Stimulated activated CD8-positive, alpha-beta memory T cell treated with anti-CD3 and anti-CD28 coated beads, Interleukin-2, amount 100 ng/mL, for 48 hours (primary cell): ENCODE measurements around the gene CERKL.
"Not testable (repeated sequence)": the region's sequence is repeated elsewhere in the genome, so short reads cannot be mapped to it uniquely, and the experiment has no call there.

ENCODE experiments used
- DNase-seq, 2 donors: peaks; one replicate each; pipeline ENCODE4 v3.0.0-alpha.2; 2020; ENCODE audit warnings: low read depth in 2 of 2

The CERKL gene

DNA sequence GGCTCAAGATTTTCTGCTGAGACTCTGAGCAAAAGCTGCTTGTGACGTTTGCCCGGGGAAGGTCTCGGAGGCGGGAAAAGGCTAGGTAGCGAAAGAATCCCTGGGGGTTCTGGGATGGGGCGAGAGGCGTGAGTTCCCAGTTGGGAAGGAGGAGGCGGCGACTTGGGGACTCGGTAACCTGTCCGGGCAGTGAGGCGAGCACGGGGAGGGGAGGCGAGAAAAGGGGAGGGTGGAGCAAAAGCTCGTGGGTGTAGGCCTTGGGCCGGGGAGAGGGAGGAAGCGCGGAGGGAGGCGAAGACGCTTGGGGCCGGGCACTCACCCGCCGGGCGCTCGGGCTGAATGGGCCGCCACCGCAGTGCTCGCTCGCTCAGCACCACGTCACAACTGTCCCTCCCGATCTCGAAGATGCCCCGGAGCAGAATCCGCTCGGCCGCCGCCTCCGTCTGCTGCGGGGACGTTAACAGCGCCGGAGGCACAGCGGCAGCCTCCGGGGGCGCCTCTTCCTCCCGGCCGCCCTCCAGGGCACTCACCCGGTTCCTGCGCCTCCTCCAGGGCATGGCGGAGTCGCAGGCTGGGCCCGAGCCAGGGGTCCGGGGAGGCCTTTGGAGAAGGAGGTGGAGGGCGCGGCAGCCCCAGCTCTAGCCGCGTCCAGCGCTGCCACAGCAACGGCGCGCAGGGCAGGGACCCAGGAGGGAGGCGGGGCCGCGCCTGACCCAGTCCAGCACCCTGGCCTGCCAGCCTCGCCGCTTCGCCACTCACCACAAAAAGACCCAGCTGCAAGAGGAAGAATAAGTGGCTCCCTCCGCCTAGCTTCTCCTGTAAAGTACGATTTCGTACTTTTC lies at the start of gene CERKL:
Gene CERKL (minus strand): TSS at position 656 of the 842 bp plus-strand sequence. CDS start 99 bp downstream, at position 557.
- DNase-seq, result no peak

- DNase-seq, result not testable (repeated sequence)
These were observed 45.6 kb upstream of the CERKL start for GRCh38 chr2:181702519-181702918.

GRCh38 chr2:181698223-181698622 lies 41.3 kb upstream of the CERKL start:
- DNase-seq, result no peak

DNA sequence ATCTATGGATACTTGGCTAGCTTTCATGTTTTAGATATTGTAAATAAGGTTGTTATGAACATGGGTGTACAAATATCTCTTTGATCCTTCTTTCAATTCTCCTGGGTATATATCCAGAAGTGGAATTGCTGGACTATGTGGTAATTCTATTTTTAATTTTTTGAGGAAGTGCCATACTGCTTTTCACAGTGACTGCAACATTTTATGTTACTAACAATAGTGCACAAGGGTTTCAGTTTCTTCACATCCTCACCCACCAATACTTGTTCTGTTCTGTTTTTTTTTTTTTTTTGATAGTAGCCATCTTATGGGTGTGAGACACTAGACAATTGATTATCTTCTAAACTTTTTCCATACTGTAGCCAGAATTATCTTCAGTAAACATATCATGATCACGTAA lies 40.7 kb upstream of the CERKL start:
- no peak for DNase-seq

DNA sequence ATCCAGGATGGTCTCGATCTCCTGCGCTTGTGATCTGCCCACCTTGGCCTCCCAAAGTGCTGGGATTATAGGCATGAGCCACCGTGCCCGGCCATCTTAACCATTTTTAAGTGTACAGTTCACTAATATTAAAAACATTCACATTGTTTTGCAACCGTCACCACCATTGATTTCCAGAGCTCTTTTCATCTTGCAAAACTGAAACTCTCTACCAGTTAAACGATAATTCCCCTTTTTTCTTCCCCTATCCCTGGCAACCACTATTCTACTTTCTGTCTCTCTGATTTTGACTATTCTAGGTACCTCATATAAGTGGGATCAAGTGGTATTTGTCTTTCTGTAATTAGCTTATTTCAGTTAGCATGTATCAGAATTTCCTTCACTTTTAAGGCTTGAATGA lies 40.2 kb upstream of the CERKL start:
- DNase-seq, result no peak

GRCh38 chr2:181694271-181694670 lies 37.4 kb upstream of the CERKL start:
- no peak for DNase-seq

- DNase-seq, result no peak
These were observed 34.0 kb upstream of the CERKL start for GRCh38 chr2:181690860-181691259.

DNA sequence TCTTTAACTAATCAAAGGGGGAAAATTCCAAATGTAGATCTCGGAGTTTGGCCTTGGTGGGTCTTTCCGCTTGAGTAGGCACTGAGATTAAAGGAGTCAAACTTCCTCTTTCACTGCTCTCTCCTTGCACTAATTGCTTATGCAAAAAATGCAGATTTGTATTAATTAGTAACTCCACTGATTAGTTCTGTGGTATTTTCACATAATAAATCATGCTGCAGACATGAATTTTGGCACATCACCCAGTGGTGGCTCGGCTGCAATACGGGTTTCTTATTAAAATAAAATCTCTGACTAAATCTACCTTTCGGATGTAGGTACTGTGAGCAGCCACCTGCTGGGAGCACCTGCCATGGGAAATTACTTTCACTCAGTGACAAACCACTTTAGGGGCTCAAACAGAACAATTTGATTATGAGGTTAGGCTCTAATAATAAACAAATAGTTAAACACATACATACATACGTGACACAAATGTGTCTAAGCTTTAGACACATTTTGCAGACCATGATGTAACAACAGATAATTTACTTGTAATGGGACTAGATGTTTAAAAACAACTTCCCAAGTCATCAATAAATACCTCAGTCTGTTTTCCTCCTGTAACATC lies 29.8 kb upstream of the CERKL start:
- no peak for DNase-seq

DNA sequence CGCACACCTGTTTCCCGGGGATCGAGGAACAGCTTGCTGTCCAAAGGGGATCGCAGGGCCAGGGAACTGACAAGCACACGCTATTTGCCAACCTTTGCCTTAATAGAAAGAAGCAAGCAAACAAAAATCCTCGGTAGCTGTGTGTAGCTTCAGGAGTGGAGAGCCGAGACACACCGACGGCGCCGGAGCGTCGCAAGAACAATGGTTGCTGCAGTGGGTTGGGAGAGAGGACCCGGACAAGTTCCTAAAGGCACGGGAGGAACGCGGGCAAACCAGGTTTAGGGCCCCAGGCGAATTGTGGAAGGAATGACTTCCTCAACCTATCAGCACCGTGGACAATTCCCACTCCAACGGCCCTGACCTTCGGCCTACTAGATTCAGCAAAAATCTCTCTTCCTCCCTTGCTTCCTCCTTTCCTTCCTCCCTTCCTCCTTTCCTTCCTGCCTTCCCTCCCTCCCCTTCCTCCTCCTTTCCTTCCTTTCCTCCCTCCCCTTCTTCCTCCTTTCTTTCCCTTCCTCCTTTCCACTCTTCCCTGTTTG lies 28.3 kb upstream of the CERKL start:
- no peak for DNase-seq

- DNase-seq, result no peak
These were observed 27.7 kb upstream of the CERKL start for GRCh38 chr2:181684454-181685149.

- no peak for DNase-seq
These were observed 26.9 kb upstream of the CERKL start for GRCh38 chr2:181683518-181684453.

DNA sequence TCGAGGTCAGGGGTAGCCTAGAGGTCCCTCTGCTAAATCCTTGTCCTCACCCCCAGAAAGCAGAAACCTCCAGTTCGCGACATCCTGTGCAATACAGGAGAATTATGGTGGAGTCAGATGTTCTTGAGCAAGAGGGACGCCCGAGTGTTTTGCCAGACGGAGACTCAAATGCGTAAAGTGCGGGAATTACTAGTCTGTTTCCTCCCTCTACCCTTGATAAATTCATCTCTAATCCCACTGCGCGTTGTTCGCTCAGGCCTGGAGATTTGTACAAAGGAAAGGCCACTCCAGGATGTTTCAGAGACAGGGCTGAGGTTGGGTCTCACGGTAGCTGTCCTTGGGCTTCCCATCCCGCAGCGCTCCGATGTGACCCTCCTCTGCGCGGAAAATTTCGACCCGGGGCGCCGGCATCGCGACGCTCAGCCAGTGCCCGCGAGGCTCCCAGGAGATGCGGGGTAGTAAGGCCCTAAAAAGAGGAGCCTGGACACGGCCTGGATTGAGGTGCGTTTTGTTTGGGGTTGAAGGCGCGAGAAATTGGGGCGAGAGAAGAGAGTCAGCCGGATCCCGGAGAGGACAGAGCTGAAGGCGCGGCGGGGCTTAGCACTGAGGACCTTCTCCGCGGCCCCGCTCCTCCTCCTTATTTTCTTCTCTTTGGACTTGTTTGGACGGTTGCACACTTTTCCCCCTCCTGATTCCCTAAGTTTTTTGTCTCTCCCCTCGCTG lies 26.1 kb upstream of the CERKL start:
- no peak for DNase-seq

GRCh38 chr2:181682026-181682789 lies 25.3 kb upstream of the CERKL start:
- no peak for DNase-seq

DNA sequence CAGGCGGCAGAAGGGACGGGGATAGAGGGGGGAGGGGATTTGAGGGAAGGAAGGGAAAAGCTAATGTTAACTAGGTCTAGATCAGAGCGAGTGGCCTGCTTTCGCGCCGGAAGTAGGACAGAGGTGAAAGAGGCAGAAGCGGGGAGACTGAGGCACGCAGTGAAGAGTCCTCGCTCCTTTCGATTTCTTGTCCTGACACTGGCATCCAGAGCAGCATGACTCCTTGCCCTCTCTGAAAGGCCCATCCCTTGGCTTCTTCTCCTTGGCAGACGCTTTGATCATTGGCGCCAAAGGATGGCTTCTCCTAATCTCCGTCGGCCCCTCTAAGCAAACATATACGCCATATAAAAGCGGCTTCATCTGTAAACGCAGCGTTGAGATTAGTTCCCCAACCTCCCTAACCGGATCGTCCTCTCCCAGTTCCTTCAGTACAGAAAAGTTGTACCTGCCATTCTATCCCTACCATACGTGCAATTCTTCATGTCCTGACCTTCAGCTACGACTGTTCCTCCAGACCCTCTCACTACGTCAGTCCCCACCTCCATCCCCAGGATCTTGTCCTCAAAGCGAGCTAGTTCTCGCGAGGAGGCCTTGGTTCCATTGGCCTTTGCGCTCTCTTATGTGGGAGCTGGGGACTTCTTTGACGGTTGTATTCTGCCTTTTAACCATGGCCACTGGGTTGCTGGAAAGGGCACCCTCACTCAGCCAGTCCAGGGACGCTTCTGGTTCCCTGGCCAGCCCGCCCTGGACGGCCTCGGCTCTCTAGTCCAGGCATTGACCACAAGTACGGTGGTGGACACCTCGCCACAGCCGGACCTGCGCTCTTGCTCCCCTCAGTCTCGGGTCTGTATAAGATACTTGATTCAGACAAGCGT lies 24.3 kb upstream of the CERKL start:
- DNase-seq, result no peak

DNA sequence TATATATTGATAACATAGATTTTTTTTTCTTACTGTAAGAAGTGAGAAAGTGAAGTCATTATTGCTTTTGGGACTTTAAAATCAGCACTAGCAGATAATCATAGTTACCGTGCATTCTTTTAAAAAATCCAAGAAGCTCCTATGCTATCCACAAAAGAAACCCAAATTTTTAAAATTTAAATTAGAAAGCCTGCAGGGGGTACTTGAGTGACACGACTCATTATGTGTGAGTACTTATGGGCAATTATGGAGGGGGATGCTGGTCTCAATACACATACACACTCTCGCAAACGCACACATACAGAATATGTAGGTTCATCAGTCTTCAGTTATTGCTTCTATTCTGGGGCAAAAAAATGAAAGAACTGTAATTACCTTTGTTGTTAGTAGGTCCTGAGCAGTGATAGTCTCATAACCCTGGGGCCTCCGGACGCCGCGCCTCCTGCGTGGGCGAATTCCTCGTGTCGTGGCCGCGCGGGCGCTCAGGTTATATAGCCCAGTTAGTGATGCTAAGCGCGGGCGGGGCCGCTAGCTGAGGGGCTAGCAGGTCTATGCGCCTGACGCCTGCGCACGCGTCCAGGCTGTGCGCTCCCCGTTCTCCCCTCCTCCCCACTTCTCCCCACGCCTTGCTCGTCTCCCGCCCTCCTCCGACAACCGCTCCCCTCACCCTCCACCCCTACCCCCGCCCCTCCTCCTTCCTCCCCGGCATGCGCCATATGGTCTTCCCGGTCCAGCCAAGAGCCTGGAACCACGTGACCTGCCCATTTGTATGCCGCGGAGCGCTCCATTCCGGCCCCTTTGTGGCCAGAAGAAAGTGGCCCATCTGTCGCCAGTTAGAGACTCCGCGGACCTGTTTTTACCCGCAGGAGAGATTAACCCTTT lies 23.4 kb upstream of the CERKL start, which contains the start of gene NEUROD1:
Gene NEUROD1 (minus strand): TSS at position 463 of the 882 bp plus-strand sequence. CDS start 1,657 bp downstream, outside the sequence.
- no peak for DNase-seq

GRCh38 chr2:181679544-181679979 lies 22.7 kb upstream of the CERKL start:
- no peak for DNase-seq

DNA sequence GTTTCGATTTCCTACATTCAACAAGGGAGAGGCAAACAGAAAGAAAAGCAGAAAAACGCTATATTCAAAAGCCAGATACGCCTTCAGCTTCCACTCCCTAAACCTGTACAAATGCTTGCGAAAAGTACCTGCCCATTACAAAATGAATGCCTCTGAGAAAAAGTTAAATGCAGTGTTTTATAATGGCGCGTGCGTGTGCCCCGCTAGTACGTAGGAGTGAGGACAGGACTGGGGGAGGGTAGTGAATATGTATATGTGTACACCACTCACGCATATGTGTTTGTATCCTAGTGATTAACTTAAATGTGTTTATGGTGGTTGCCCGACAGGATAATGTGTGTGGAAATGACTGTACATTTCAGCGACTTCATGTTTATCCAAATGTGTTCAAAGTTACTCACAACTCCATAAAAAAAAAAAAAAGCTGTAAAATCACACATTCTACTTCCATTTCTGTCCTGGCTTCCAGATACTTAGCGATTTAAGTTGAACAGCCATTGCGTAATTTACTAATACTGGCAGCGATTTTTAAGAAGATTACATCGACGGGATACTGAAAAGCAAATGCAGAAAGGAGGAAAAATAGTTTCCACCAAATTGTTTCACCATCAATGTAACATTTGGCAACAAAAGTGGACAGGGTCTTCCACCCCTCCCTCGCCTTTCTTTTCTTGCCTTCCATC lies 22.1 kb upstream of the CERKL start:
- no peak for DNase-seq
